ENCODE measurements around the gene TTYH3.

DNA sequence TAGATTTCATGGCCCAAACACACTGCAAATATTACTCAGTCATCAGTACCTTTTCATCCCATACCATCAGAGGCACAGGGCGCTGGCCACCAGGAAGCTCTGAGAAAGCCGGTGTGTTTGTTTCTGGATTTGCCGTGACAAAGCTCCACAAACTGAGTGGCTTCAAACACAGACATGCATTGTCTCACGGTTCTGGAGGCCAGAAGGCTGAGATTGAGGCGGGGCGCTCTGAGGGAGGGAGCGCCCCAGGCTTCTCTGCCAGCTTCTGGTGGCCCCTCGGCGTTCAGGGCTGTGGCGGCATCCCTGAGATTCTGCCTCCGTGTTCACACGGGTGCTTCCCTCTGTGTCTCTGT lies 3.7 kb upstream of the TTYH3 start:
- TF ChIP-seq HDAC6 (IDR thresholded peaks at IDR 0.05; ENCODE audit: low read depth, low read length) (no peak), GTF2F1 (IDR thresholded peaks at IDR 0.05; ENCODE audit: low read length) (no peak), ZNF883 (CRISPR knock-in tag; IDR thresholded peaks at IDR 0.05; ENCODE audit: not compliant biosample characterization) (no peak)
- TF ChIP-seq, protein P1, sequence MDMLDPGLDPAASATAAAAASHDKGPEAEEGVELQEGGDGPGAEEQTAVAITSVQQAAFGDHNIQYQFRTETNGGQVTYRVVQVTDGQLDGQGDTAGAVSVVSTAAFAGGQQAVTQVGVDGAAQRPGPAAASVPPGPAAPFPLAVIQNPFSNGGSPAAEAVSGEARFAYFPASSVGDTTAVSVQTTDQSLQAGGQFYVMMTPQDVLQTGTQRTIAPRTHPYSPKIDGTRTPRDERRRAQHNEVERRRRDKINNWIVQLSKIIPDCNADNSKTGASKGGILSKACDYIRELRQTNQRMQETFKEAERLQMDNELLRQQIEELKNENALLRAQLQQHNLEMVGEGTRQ (IDR thresholded peaks at IDR 0.05; ENCODE audit: low read depth, low read length), result no peak
- TF ChIP-seq, protein P1 (CRISPR knock-in tag; IDR thresholded peaks at IDR 0.05; ENCODE audit: borderline replicate concordance), result no peak
- TF ChIP-seq, protein P2, sequence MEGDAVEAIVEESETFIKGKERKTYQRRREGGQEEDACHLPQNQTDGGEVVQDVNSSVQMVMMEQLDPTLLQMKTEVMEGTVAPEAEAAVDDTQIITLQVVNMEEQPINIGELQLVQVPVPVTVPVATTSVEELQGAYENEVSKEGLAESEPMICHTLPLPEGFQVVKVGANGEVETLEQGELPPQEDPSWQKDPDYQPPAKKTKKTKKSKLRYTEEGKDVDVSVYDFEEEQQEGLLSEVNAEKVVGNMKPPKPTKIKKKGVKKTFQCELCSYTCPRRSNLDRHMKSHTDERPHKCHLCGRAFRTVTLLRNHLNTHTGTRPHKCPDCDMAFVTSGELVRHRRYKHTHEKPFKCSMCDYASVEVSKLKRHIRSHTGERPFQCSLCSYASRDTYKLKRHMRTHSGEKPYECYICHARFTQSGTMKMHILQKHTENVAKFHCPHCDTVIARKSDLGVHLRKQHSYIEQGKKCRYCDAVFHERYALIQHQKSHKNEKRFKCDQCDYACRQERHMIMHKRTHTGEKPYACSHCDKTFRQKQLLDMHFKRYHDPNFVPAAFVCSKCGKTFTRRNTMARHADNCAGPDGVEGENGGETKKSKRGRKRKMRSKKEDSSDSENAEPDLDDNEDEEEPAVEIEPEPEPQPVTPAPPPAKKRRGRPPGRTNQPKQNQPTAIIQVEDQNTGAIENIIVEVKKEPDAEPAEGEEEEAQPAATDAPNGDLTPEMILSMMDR (CRISPR knock-in tag; IDR thresholded peaks at IDR 0.05), result no peak
- TF ChIP-seq, protein P3, sequence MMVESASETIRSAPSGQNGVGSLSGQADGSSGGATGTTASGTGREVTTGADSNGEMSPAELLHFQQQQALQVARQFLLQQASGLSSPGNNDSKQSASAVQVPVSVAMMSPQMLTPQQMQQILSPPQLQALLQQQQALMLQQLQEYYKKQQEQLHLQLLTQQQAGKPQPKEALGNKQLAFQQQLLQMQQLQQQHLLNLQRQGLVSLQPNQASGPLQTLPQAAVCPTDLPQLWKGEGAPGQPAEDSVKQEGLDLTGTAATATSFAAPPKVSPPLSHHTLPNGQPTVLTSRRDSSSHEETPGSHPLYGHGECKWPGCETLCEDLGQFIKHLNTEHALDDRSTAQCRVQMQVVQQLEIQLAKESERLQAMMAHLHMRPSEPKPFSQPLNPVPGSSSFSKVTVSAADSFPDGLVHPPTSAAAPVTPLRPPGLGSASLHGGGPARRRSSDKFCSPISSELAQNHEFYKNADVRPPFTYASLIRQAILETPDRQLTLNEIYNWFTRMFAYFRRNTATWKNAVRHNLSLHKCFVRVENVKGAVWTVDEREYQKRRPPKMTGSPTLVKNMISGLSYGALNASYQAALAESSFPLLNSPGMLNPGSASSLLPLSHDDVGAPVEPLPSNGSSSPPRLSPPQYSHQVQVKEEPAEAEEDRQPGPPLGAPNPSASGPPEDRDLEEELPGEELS (CRISPR knock-in tag; IDR thresholded peaks at IDR 0.05), result peak; percentile 47; the same call in 1 of the 2 replicates

All from HepG2 (cell line).